NCI-H226 (cell line): ENCODE results near the gene NRL.
"Not testable (repeated sequence)": the region's sequence is repeated elsewhere in the genome, so short reads cannot be mapped to it uniquely, and the experiment has no call there.

ENCODE experiments used
- DNase-seq: peaks from one replicate; pipeline ENCODE4 v3.0.0-alpha.2; 2015

The NRL gene

DNA sequence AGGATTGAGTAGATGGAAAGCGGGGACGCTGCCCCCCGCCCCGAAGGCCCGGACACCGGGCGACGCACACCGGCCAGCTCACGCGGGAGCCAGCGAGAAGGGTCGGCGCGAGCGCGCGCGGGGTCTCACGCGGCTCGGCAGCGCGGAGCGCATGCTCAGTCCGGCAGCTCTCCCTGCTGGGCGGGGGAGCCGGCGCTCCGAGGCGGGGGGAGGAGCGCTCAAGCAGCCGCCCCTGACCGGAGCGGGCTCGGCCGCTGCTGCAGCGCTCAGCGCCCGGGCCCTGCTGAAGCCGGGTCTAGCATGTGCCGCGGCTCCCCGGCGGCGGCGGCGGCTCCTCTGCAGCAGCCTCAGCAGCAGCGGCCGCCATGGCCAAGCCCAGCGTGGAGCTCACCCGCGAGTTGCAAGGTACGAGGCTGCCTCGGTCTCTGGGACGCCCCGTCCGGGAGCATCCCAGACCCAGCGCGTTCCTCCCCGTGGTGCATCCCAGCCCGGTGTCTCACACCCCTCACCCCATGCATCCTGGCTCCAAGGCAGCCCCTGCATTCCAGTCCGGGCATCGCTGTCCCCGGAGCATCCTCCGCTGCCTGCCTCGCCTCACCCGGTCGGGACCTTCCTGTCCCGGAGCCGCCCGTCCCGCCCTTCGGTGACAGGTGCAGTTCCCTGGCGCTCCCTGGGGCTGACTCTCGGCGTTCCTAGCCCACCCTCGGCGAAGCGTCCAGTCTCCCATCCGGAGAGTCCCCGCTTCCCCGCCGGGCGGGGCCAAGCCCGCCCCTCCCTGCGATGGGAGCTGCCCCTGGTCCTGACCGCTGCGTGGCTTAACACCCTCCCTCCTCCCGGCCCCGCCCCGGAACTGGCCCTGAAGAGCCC, 62.7 kb downstream of the NRL start, which contains the start of gene CARMIL3:
CARMIL3 (plus strand) TSS at position 221 of the 867 bp plus-strand sequence; CDS start at position 366, 145 bp downstream.
- DNase-seq = peak; percentile 43

- DNase-seq = no peak
These were observed 63.5 kb downstream of the NRL start for GRCh38 chr14:24051176-24051788.

DNA sequence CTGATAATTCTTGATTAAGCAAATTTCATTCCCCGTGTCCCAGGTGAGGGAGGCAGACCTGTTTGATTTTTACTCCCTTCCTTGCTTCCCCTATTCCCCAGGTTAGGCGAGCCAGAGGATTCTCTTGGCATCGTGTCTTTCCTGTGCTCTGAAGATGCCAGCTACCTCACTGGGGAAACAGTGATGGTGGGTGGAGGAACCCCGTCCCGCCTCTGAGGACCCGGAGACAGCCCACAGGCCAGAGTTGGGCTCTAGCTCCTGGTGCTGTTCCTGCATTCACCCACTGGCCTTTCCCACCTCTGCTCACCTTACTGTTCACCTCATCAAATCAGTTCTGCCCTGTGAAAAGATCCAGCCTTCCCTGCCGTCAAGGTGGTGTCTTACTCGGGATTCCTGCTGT, 64.0 kb downstream of the NRL start:
- not testable (repeated sequence) for DNase-seq

DNA sequence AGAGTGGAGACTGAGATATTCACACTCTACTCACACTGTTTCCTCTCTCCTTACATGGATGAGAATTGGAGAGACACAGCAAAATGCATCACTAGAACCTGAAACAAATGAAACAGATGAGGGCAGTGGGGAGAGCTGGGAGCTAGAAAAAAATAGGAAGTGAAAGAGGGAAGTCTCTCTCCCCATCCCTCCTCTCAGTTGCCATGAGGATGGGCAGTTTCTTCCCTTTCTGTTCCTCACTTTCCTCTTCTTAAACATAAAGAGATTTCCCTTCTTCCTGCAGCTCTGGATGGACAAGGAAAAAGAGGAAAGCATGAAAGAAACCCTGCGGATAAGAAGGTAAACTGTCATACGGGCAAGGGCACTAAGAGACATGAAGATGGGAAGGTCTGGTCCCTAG, 65.7 kb downstream of the NRL start:
- DNase-seq = not testable (repeated sequence)

DNA sequence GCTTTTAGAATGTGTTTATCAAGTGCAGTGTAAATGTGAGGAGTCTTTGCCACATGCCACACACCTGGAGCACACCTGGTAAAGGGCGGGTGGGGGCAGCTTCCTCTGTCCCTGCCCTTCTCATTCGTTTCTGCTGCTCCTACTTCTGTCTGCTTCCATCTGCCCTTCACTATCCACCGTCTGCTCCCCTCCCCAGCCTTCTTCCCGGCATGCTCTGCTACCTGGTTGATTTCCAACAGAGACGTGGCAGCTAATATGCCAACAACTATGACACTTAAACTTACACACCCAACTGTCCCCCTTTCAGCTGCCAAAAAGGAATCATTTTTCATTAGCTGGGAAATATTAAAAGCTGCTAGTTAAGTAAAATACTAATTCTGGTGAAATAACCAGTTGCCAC, 72.0 kb downstream of the NRL start:
- no peak for DNase-seq

DNA sequence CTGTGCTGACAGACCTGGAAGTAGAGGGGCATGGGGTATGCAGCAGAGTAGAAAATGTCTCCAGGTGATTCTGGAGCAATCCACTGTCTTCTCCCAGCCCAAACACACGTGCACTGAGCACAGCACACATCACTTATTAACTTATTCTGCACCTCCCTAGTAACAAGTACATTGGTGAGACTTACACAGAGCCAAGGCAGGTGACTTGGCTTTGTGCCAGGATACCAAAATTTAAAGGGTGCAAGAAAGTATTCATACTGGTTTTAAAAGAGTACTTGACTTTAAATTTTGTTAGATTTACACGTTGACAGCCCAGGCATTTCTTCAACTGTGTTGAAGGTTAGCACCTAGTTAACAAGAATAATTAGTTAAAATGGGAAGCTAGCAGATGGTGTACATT, 74.1 kb downstream of the NRL start:
- DNase-seq = no peak

GRCh38 chr14:24038686-24039085, 76.1 kb downstream of the NRL start:
- DNase-seq = no peak

- DNase-seq = no peak
These were observed 77.1 kb downstream of the NRL start for GRCh38 chr14:24037658-24038037.

DNA sequence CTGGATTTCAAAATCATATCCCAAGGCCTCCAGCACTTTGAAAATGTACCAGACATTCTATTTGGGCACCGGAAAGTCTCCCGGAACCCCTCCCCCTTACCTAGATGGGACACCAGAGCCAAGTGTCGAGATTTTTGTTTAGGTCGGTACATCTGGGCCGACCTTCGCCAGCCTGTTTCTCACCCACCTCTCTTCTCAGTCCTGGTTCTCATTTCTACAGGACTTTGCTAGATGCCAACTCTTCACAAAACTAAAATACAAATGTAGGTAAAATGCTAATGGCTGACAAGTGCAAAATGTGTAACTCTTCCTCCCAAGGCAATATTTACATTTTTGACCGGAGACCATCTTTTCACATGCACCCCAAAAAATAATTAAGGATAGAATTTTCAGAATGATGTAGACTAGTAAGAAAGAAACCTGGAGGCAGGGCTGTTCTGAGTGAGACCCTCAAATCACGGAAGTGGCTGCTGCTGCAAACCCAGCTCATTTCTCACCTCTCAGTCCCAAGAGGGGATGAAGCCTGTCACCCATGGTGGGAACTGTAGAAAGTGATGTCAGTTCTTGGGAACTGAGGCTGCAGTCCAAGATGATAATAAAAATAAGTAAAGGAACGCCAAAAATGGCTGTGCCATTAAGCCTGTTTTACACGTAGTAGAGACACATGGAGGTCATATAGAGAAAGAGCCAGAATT, 77.6 kb downstream of the NRL start:
- DNase-seq = not testable (repeated sequence)

GRCh38 chr14:24036169-24036962, 78.4 kb downstream of the NRL start:
- DNase-seq = peak; percentile 43

- DNase-seq = not testable (repeated sequence)
These were observed 79.0 kb downstream of the NRL start for GRCh38 chr14:24035769-24036168.

DNA sequence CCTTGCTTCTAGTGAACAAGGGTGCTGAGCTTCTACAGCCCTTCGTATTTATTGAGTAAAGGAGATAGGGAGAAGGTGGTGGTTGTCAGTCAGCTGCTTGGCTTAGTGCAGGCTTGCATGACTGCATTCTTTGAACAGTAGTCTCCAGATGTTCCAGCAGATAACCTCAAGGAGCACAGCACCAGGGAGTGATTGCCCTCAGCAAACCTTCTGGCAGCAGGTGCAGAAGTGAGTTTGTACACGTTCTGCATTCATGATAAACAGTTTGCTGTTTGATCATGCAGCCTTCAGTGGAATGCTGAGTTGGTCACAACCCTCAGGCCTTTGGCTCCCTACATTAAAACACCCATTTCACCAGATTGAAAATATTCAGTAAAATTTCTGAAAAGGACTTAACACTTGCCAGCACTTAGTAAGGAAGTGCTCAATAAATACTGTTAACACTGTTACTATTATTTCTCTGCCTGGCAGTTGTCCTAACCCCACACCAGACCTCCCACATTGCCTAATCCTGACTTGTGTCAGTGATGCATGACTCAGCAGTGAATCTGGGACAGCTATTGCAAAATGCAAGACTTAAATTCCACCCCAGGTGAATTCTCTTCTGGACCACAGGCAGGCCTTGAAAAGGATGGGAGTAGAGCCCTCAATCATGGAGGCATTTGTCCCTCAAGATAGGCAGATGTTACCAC, 81.9 kb downstream of the NRL start:
- DNase-seq = peak; percentile 79

DNA sequence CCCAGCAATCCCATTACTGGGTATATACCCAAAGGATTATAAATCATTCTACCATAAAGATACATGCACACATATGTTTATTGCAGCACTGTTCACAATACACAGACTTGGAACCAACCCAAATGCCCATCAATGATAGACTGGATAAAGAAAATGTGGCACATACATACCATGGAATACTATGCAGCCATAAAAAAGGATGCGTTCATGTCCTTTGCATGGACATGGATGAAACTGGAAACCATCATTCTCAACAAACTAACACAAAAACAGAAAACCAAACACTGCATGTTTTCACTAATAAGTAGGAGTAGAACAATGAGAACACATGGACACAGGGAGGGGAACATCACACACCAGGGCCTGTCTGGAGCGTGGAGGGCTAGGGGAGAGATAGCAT, 83.4 kb downstream of the NRL start:
- DNase-seq = not testable (repeated sequence)

- not testable (repeated sequence) for DNase-seq
These were observed 85.1 kb downstream of the NRL start for GRCh38 chr14:24029687-24030086.
